Medulla oblongata (tissue), 1 donor: Measurements from ENCODE around the gene MED13L.

Experiments used
- DNase-seq: peaks from one replicate; pipeline ENCODE4 v3.0.0-alpha.2; 2015; ENCODE audit errors: extremely low spot score

MED13L gene

DNA sequence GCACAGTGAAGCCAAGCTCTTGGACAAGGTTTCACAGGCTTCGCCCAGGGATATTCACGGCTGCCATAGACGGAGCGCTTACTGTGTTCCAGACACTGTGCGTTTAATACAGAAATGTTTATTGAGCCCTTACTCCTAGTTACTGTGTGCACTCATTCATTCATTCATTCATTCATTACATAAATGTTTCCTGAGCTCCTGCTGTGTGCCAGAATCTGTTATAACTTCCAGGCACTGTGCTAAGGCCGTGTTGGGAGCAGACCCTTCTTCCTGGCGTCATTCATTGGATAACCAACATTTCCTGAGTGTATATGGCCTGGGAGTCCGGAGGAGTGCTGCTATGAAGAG lies 760 bp upstream of the MED13L start:
- no peak for DNase-seq

DNA sequence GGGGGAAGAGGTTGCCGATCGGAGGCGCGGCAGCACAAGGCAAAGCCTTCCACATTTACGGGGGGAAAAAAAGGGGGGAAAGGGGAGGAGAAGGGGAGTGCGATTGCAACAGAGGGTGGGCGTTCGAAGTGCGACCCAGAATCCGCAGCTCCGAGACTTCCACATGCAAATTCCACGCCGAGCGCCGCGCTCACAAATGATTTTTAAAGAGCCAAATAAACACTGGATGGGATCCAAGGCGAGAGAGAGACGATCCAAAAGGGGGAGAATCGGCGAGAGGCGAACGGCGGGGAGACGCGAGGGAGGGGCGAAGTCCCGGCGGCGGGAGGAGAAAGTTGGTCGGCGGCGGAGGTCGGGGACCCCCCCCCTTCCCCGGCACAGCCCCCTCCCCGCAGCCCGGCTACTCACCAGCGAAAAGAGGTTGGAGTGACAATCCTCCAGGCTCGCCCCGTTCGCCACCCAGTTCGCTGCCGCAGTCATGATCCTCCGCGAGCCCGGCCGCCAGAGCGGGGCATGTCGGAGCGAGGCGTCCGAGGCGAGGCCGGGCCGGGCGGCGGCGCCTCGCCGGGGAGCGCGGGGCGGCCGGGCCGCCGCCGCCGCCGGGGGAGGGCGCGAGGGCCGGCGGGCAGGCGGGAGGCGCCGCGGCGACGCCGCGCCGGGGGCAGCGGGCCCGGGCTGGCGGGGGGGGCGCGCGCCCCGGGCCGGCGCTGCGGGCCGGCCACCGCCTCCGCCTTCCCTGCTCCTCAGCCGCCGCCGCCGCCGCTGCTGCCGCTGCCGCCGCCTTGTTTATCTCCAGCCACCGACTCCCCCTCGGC lies 634 bp downstream of the MED13L start:
- peak; percentile 83 for DNase-seq

DNA sequence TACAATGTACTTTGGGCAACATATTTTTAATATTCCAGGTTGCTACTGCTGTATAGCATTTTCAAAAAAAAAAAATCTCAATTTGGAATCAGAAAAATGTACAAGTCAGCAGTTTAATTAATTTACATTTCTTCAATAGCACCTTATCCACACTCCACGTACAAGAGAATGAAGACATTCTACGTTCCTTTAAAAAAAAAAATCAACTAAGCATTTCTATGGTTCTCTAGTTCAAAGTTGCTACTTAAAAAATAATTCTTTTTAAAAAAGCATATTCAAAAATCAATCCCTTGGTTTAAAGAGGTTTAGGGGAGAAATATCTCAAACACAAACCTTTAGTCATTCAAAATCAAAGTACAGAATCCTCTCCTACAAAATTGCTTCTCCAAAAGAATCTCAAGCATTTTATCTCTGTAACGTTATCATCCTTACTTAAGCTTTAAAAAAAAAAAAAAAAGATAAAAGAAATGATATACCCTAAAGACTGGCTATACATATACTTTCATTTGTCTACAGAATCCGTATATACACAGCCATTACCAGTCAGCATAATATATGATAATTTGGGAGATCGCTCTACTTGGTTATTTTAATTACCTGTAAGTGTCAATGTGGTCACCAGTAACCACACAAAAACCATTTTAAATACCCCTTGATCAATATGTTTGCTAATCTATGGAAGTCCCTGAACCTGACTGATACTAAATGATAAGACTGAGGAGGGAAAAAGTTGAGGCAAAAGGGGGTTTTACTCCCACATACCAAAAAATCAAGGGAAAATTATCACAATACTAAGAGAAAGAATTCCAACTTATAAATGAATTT lies 2.7 kb downstream of the MED13L start:
- DNase-seq = no peak

DNA sequence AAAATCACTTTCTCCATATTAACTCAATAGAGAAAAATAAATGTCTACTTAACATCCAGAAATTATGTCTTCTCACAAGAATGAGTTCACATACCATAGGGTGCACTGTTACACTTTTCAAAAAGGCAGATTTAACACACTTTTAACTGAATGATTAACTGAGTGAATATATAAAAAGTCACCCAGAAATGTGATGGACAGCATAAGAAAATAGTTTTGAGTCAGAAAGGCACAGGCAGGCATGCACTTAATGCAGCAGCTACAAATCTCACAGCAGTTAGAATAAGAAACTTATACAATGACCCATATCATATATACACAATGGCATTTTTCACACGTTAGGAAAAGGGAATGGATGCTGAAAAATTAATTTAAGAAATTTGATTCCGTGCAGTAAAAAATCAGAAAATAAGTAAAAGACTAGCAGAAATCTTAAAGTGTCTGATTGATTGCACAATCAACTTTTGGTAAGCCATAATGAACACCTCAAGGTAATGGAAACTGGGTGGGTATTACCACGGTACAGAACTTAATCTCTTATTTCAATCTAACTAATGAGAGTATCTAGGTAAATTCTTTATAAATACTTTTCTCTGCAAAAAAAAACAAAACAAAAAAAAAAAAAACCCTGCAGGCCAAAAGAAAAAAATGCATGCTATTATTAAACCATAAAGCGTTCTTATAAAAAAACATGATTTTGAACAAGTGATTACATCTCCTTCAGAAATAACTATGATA lies 3.5 kb downstream of the MED13L start:
- no peak for DNase-seq

DNA sequence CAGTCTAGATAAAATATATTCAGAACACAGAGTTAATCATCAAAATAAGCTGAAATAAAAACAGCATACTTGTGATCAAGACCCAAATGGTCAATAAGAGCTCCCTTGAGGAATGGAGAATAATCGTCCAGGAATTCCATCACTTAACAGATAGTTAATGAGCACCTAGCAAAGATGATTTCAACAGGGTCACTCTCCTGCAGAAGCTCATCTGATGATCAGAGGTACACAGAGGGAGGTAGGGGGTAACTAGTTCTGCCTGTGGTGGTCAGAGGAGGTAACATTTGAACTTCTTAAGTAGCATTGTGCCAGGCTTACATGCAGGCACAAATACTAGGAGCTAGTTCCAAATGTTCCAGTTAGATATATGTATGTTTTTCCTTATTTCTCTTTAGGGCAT lies 9.5 kb downstream of the MED13L start:
- DNase-seq = no peak

DNA sequence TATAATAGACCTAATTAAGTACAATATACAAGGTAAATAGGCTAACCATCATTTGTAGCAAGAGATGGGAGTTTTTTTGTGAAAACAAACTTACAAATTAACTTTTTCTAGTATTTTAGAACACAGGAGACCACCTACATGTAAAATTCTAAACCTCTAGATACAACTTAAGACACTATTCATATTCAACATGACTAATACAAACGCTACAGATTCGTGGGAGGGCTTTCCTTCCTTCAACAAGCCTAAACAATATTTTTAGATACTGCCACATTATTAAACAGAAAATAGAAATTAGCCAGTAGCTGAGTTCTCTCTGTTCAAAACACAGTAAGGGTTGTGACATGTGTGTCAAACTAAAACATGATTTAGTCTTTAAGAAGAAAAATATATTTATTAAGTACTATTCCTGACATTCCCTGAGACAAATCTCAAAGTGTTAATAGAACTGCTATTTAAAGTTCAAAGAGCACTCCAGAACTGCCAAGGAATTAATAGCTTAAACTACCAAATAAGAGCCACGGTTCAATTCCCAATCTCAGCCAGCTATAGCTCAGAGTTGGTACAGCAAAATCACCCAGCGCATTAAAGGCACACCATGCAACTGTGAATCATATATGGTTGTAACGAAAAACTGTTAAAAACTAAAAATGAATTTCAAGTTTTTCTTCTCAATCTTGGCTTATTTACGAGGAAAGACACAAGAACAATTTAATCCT lies 10.7 kb downstream of the MED13L start:
- no peak for DNase-seq

DNA sequence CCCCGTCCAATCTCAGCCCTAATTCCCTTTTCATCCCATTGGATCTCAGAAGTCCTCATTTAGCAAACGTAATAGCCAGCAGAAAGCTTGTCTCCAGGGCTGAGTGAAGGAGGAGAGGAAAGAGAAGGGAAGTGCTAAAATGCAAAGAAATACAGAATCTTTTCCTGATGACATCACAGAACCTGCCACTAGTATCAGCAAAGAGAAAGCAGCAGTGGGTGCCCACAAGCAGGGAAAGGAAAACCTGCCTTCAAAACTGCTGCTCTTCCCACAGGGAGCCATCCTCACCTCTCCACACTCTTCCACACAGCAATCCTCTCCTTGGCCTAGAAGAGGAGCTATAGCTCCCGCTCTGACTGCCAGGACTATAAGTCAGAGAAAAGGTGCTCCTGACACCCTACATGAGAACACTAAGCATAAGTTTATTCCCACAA lies 11.3 kb downstream of the MED13L start:
- no peak for DNase-seq

DNA sequence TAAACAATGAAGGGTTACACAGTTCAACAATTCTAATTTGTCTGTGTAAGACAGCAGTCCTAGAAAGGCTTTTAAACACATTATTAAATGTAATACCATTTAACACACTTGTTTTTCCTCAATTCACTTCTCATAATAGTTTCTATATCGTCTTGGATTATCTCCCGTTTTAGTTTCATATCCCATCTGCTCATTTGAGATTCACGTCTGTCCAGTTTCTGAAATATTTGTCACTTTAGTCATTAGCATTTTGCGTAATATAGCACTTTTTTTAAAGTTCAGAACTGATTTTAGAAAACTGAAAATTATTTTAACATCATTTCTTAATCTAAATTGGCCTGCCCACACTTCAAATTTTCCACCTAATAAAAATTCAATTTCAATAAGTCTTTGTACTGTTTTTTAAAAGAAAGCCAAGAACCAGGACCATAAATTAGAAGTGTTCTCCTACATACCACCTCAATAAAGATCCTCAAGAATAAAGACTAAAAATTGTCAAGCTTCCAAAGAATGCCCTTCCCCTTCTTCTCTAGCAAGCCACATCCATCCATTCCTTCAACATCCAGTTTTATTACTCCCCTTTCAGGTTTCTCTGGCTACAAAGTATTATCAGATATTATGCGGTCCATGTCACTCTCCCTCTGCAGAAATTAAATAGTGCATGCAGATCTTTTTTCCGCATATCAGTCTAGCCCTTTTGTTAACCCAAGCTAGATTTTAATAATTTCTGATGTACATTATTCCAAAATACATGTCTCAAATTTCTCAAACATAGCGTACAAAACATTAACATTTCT lies 11.9 kb downstream of the MED13L start:
- DNase-seq = no peak

DNA sequence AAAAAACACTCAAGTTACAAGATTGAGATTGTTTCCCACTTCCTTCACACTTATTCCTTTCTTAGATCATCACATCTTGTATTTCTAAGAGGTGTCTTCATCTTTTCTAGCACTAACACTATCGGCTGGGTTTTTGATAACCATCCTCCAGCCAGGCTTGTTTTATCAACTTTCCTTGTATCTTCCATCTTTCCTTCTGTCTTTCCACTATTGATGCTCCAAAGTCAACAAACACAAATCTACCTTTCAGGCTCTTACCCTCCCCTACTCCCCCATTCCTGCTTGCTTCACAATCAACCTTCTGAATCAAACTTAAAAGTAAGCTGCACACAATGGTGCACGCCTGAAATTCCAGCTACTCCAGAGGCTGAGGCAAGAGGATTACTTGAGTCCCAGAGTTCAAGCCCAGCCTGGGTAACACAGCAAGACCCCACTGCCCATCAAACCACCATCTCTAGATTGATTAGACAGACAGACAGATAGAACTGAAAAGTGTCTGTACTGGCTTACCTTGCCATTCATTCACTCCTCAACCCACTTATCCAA lies 12.9 kb downstream of the MED13L start:
- no peak for DNase-seq

DNA sequence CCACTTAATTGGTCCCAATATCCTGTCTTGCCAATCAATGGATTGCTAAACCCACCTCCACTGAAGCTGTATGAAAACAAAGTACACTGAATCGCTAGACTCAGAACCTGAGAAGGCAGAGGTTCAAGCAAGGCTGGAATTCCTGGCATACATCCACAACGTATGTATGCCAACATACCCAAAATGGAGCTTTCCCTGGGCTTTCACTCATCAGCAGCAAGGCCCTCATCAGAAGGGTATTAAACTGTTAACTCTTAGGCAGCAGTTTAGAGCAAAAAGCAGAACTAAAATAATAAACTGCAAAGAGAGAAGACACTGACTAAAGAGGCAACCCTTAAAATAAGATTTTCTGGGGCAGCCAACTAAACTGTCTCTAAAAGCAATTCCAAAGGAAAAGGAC lies 13.6 kb downstream of the MED13L start:
- DNase-seq = no peak

DNA sequence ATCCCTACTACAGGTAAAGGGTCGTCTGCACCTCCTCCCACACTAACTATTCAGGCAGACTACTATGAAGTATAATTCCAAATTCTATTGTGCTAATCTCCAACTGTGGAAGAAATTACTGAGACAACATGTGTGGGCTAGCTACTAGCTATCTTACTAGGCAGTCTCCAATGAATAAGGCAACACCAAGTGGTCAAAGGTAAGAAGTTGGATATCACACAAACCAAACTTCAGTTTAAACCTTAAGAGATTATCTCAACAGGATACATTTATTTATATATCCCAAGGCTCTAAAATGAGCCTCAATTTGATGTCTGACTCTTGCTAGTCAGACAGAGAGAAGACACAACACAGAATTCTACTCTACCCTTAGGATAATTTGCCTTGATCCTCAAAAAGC lies 14.1 kb downstream of the MED13L start:
- DNase-seq = no peak

DNA sequence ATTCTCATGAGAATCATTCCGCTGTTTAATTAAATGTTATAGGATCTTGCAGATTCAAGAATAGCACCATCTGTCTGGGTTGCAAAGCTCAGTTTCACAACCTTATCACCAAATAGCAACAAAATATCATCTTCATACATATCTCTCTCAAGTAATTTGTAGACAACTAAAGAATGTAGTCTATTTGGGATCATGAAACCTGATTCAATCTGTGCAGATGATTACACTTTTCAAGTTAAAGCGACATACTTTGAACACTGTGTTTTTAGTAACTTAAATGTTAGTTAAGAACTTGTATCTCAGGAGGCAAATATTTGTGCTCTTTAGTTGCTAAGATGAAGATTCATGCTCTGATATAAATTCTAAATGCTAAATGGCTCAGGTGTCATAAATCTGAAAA lies 14.8 kb downstream of the MED13L start:
- no peak for DNase-seq

DNA sequence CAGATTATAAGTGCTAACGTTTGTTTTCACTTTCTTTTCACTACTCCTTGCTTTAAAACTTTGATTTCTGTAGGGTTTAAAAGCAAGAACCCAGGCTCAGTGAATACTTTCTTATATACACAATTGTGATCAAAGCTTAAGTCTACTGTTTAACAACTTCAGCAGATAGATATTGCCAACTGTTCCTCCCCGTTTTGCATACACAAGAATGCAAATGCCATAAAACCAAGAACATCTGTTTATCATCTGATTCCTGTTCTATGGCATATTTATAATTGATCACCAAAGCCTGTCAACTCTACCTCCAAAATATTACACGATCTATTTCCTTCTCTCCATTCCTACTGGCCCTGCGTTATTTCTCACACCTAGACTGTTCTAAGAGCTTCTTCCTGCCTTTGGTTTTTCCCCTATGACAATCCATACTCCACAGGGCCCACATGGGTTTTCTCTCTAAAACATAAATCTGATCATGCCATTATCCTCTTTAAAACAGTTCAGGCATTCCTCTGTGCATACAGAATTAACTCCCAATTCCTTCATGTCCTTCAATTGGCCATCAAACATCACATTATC lies 15.9 kb downstream of the MED13L start:
- DNase-seq = no peak

DNA sequence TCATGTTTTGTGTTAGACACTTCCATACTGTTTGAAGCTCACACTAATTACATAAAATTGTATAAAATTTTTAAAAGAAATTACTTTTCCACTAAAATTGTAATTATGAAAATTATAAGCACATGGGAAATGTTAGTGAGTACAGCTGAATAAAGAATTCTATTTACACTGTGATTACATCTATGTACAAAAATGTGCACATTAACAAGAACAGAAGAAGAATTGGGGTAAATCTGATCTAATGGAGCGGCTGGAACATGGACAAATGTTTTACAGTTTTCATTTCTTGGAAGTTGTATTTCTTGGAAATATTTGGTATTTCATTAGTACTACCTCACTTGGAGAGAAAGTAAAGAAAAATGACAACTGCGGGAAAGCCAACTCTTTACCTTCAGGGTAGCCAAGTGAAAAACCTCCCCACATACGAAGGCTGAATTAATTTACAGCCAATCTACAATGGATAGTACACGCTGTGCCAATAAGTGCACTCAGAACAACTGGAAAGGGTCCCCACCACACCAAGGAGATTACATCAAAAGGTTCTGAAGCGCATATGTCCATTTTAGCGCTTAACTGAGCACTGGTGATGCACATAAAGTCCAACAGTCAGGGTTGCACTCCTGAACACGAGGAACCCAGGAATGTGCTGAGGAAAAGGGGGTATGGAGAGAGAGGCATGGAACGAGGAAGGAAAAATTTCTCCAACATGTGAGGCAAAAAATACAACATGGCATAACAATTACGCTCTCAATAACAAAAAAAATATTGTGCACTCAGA lies 17.5 kb downstream of the MED13L start:
- no peak for DNase-seq

DNA sequence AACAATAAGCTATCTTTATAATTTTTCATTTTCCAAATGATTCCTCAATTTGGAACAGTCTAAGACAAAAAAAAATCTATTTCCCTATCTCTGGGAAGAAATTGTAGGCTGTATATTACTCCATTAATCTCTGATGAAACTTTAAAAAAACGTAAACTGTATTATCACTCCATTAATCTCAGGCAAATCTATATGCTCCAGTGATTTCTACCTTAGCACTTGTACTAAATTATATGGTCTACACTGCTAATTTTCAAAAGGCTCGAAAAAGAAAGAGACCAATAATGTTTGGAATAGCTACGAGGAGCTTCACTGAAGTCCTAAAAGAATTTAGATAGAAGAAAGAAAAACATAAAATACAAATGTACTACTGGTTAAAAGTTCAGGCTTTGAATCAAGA lies 19.7 kb downstream of the MED13L start:
- no peak for DNase-seq

DNA sequence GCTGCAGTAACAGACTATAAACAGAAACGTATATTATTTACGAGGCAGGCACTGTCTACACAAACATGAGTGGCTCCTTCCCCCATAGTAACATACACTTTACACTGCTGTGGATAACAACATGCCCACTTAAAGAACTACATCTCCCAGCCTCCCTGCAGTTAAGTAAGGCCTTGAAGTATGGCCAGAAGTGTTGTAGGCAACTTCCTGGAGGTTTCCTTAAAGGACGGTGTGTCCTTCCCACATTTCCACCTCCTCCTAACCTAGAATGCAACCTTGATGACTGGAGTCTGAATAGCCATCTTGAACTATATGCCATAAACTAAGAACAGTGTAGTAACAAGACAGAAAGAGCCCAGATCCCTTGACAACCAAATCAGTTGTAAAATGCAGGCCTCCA lies 20.3 kb downstream of the MED13L start:
- DNase-seq = no peak

DNA sequence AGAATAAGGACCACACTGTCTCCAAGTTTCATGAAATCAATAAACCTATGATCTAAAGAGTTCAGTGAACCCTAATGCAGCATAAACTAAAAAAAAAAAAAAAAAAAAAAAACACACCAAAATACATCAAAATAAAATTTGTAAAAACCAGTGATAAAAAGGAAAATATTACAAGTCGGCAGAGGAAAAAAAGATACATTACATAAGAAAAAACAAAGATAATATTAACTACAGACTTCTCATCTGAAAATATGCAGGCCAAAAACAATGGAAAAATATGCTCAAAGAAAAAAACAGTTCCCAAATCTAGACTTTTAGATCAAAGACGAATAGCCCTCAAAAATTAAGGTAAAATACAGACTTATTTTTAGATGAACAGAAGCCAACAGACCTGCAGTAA lies 27.6 kb downstream of the MED13L start:
- no peak for DNase-seq

DNA sequence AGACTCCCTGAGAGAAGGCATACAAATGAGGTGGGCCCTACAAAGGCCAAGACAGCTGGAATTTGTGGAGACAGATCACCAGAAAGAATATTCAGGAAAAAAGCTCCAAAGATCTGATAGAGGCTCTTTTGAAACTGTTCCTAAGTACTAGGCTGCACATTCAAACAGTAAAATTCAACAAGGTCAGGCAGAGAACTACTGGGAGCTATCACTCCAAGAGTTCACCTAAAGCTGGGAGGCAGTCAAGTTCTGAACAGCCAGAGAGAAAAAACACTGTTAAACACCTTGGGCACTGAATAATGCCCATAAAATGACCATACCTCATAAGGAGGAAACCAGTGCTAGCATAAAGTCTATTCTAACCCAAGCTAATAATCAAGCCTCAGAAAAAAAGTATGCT lies 28.6 kb downstream of the MED13L start:
- no peak for DNase-seq

DNA sequence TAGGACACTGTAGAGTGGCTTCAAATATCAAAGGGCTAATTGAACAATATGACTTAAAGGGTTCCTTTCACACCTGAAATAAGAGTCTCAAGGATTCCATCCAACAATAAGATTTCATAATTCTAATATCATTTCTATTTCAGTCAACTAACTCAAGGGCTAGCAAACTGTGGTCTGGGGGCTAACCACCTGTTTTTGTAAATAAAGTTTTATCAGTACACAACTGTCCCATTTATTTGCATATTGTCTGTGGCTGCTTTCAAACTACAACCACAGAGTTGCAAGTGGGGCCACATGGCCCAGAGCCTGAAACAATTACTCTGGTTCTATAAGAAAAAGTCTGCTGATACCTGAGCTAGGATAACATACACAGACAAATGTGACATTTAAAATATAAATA lies 29.1 kb downstream of the MED13L start:
- DNase-seq = no peak

DNA sequence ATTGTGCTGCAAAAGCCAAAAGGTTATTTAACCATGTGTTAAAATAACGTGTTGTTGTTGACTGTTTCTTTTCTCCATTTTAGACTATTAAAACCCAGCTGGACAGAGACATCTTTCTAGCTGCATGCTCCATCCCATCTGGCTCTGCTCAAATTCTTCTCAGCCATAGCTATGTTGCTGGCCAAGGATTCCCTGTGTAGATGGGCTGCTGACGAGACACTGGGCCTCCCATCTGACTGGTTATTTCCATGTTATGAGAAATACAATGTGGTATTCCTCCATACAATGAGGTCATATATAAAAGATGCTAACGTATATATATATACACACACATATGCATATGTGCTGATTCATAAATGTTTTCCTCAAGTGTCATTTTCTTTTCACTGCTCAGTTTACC lies 30.1 kb downstream of the MED13L start:
- DNase-seq = no peak
